Measurements from ENCODE around the gene ZFAND3. TPM values are rescaled to one million over a fixed set of nuclear protein-coding genes. Genes with fewer than 3 reads are reported as not detected.

The ZFAND3 gene
- total RNA-seq, 1 experiment from 2014 or later, result 75.0 TPM

DNA sequence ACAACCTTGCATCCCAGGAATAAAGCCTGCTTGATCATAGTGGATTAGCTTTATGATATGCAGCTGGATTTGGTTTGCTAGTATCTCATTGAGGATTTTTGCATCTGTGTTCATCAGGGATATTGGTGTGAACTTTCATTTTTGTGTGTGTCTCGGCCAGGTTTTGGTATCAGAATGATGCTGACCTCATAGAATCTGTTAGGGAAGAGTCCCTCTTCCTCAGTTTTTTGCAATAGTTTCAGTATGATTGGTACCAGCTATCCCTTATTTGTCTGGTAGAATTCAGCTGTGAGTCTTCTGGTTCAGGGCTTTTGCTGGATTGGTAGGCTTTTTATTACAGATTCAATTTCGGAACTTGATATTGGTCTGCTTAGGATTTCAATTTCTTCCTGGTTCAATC is 132.5 kb downstream of the ZFAND3 start:
- no TSS peak for BruUV-seq (replicated peaks)
- intact Hi-C loops (cut with micrococcal nuclease; ENCODE audit: unreplicated experiment), result no loop called here
- CTCF ChIA-PET, result no interaction called here
- no peaks in the 10 kb centered on the region for H3K27me3 Mint-ChIP-seq (ENCODE audit: unreplicated experiment)
- TF ChIP-seq, protein P1, sequence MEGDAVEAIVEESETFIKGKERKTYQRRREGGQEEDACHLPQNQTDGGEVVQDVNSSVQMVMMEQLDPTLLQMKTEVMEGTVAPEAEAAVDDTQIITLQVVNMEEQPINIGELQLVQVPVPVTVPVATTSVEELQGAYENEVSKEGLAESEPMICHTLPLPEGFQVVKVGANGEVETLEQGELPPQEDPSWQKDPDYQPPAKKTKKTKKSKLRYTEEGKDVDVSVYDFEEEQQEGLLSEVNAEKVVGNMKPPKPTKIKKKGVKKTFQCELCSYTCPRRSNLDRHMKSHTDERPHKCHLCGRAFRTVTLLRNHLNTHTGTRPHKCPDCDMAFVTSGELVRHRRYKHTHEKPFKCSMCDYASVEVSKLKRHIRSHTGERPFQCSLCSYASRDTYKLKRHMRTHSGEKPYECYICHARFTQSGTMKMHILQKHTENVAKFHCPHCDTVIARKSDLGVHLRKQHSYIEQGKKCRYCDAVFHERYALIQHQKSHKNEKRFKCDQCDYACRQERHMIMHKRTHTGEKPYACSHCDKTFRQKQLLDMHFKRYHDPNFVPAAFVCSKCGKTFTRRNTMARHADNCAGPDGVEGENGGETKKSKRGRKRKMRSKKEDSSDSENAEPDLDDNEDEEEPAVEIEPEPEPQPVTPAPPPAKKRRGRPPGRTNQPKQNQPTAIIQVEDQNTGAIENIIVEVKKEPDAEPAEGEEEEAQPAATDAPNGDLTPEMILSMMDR (IDR thresholded peaks at IDR 0.05; ENCODE audit: unreplicated experiment), result no peak
- H3K9me3 Mint-ChIP-seq (ENCODE audit: low read depth, unreplicated experiment), result peaks cover 2% of the 10 kb centered on the region
- H3K4me3 Mint-ChIP-seq (ENCODE audit: low read depth, unreplicated experiment), result no peak overlapping the region
- DNase-seq, result no peak
- no peaks in the 10 kb centered on the region for H3K36me3 Mint-ChIP-seq (ENCODE audit: insufficient read depth, unreplicated experiment)
- H3K4me1 Mint-ChIP-seq (ENCODE audit: low read depth, unreplicated experiment), result peaks cover 25% of the 10 kb centered on the region
- H3K27ac Mint-ChIP-seq (ENCODE audit: unreplicated experiment), result no peak overlapping the region

DNA sequence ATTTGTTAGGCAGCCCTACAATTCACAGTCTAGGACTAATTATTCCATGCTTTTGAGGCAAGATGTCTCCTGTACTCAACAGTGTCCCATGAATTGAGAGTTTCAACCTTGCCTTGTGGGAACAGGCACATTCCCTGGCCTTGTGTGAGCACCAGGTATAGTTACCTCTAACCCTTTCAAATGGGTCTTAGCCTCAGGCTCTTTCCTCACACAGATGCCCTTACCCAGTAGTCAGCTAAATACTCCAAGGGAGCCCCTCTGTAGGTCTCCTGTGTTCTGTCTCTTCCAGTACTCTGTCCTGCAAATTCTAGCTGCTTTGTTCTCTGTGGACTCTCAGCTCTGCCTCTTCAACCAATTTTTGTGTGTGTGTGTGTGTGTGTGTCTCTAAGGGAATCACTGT is 135.3 kb downstream of the ZFAND3 start:
- BruUV-seq (replicated peaks), result no TSS peak
- H3K4me1 Mint-ChIP-seq (ENCODE audit: low read depth, unreplicated experiment), result peaks cover 12% of the 10 kb centered on the region
- H3K36me3 Mint-ChIP-seq (ENCODE audit: insufficient read depth, unreplicated experiment), result no peaks in the 10 kb centered on the region
- TF ChIP-seq, protein P1 (IDR thresholded peaks at IDR 0.05; ENCODE audit: unreplicated experiment), result no peak
- CTCF ChIA-PET, result interaction anchor here (0.5 to 1.0 kb wide), 3 partner anchors 134 to 256 kb away, joined by 3 to 8 read pairs (median 4); no protein-coding TSS in a partner anchor
- no peak overlapping the region for H3K4me3 Mint-ChIP-seq (ENCODE audit: low read depth, unreplicated experiment)
- no peaks in the 10 kb centered on the region for H3K9me3 Mint-ChIP-seq (ENCODE audit: low read depth, unreplicated experiment)
- no peak for DNase-seq
- H3K27ac Mint-ChIP-seq (ENCODE audit: unreplicated experiment), result no peak overlapping the region
- intact Hi-C loops (cut with micrococcal nuclease; ENCODE audit: unreplicated experiment), result no loop called here
- H3K27me3 Mint-ChIP-seq (ENCODE audit: unreplicated experiment), result no peaks in the 10 kb centered on the region

DNA sequence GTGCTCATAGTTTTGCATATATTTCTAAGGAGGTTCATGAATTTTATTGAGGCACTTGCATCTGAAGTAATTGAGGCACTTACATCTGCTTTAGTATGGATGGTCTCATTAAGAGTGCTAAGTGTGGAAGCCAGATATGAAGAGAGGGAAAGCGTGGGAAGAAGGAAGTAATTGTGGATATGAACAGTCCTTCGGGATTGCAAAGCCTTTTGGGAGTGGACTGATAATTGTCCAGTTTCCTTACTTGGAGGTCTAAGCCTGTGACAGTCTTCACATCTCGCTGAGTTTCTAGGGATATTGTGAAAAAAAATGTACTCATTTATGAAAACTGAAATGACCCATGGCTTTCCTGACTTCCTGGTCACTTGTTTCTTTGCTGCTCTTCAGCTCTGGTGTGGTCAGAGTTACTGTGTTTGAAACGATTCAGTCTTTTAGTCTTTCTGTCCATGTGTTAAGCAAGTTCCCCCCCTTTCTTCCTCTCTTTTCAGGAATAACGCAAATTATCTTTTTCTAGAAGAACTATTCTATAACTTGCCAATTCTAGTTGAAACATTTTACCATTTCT is 137.3 kb downstream of the ZFAND3 start:
- peaks cover 5% of the 10 kb centered on the region for H3K36me3 Mint-ChIP-seq (ENCODE audit: insufficient read depth, unreplicated experiment)
- intact Hi-C loops (cut with micrococcal nuclease; ENCODE audit: unreplicated experiment), result no loop called here
- DNase-seq, result no peak
- H3K27ac Mint-ChIP-seq (ENCODE audit: unreplicated experiment), result no peak overlapping the region
- no TSS peak for BruUV-seq (replicated peaks)
- CTCF ChIA-PET, result no interaction called here
- peaks cover 2% of the 10 kb centered on the region for H3K9me3 Mint-ChIP-seq (ENCODE audit: low read depth, unreplicated experiment)
- peaks cover 12% of the 10 kb centered on the region for H3K4me1 Mint-ChIP-seq (ENCODE audit: low read depth, unreplicated experiment)
- TF ChIP-seq, protein P1 (IDR thresholded peaks at IDR 0.05; ENCODE audit: unreplicated experiment), result no peak
- no peak overlapping the region for H3K4me3 Mint-ChIP-seq (ENCODE audit: low read depth, unreplicated experiment)
- no peaks in the 10 kb centered on the region for H3K27me3 Mint-ChIP-seq (ENCODE audit: unreplicated experiment)

DNA sequence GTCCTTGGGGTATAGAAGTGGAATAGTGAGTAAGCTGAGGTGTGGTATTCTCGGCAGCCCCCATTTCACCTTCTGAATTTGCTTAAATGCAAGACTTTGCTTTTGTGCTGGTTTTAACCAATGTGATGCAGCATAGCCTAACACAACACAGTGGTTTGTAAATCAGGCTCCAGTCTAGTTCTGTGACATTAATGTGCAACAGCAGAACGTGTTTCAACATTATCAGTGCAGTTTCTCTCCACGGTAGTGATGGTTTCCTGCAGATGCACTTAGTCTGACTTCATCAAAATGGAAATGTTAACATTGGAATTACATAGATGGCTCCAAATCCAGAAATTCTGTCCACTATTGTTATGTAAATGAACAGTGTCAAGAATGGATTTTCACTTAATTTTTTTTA is 139.5 kb downstream of the ZFAND3 start:
- H3K27ac Mint-ChIP-seq (ENCODE audit: unreplicated experiment), result no peak overlapping the region
- H3K4me1 Mint-ChIP-seq (ENCODE audit: low read depth, unreplicated experiment), result no peaks in the 10 kb centered on the region
- no peak for DNase-seq
- no peaks in the 10 kb centered on the region for H3K27me3 Mint-ChIP-seq (ENCODE audit: unreplicated experiment)
- TF ChIP-seq, protein P1 (IDR thresholded peaks at IDR 0.05; ENCODE audit: unreplicated experiment), result no peak
- no peak overlapping the region for H3K4me3 Mint-ChIP-seq (ENCODE audit: low read depth, unreplicated experiment)
- peaks cover 5% of the 10 kb centered on the region for H3K9me3 Mint-ChIP-seq (ENCODE audit: low read depth, unreplicated experiment)
- peaks cover 10% of the 10 kb centered on the region for H3K36me3 Mint-ChIP-seq (ENCODE audit: insufficient read depth, unreplicated experiment)
- intact Hi-C loops (cut with micrococcal nuclease; ENCODE audit: unreplicated experiment), result no loop called here
- BruUV-seq (replicated peaks), result no TSS peak
- CTCF ChIA-PET, result no interaction called here

All from Calu3 (cell line).